ENCODE measurements around the gene SMPD3. TPM values are rescaled to one million over a fixed set of nuclear protein-coding genes. Genes with fewer than 3 reads are reported as not detected.

The SMPD3 gene
- polyA plus RNA-seq, 2 of the 4 experiments (the other 2 are of a cell fraction): 0.04 to 0.13 TPM

GRCh38 chr16:68453816-68454215 lies 5.5 kb upstream of the SMPD3 start:
- FAIRE-seq: no peak

GRCh38 chr16:68452176-68452575 lies 3.9 kb upstream of the SMPD3 start:
- FAIRE-seq: no peak

More at GRCh38 chr16:68453816-68454215, 5.5 kb upstream of the SMPD3 start:
- ATAC-seq (no peak), DNase-seq (ENCODE audit: low read depth in 1 of 2, low spot score in 1 of 2) (no peak)
- Histone ChIP-seq H3K9me3 (no peaks in the 10 kb centered on the region), H3K27ac (no peak overlapping the region), H3K4me2 (no peak overlapping the region), H3K4me3 (no peak overlapping the region), H3K4me1 (peaks cover 21% of the 10 kb centered on the region)
- POLR2A ChIA-PET: no interaction called here
- WGBS (ENCODE audit: missing lambda C conversion rate): 53% methylated on average over 2 of the region's 2 CpGs
- CTCF ChIA-PET: interaction anchor here (0.8 to 1.2 kb wide), 3 partner anchors 10 to 14 kb away, joined by 3 to 4 read pairs (median 3); no protein-coding TSS in a partner anchor
- TF ChIP-seq HOXB13 (CRISPR knock-in tag; IDR thresholded peaks at IDR 0.05; ENCODE audit: low read depth) (no peak), CBX8 (IDR thresholded peaks at IDR 0.05) (no peak), POLR2AphosphoS2 (conservative IDR thresholded peaks at IDR 0.05; ENCODE audit: low read length) (no peak), BCL3 (IDR thresholded peaks at IDR 0.05) (no peak), NR3C1 (IDR thresholded peaks at IDR 0.05) (no peak), RARB (CRISPR knock-in tag; IDR thresholded peaks at IDR 0.05) (no peak), HES2 (IDR thresholded peaks at IDR 0.05) (no peak), CHD2 (IDR thresholded peaks at IDR 0.05; ENCODE audit: low read length, partially characterized antibody) (no peak), ZFP36 (IDR thresholded peaks at IDR 0.05; ENCODE audit: borderline replicate concordance, partially characterized antibody) (no peak), MYC (IDR thresholded peaks at IDR 0.05; ENCODE audit: borderline replicate concordance, low read length) (no peak), FOXS1 (CRISPR knock-in tag; IDR thresholded peaks at IDR 0.05) (no peak), RAD21 (conservative IDR thresholded peaks at IDR 0.05 in 1 of 2, IDR thresholded peaks at IDR 0.05 in 1 of 2) (no peak), ESRRA (IDR thresholded peaks at IDR 0.05; ENCODE audit: borderline replicate concordance, low read length) (no peak), CEBPB (IDR thresholded peaks at IDR 0.05) (no peak), MAX (IDR thresholded peaks at IDR 0.05) (no peak)
- TF ChIP-seq, protein P1, sequence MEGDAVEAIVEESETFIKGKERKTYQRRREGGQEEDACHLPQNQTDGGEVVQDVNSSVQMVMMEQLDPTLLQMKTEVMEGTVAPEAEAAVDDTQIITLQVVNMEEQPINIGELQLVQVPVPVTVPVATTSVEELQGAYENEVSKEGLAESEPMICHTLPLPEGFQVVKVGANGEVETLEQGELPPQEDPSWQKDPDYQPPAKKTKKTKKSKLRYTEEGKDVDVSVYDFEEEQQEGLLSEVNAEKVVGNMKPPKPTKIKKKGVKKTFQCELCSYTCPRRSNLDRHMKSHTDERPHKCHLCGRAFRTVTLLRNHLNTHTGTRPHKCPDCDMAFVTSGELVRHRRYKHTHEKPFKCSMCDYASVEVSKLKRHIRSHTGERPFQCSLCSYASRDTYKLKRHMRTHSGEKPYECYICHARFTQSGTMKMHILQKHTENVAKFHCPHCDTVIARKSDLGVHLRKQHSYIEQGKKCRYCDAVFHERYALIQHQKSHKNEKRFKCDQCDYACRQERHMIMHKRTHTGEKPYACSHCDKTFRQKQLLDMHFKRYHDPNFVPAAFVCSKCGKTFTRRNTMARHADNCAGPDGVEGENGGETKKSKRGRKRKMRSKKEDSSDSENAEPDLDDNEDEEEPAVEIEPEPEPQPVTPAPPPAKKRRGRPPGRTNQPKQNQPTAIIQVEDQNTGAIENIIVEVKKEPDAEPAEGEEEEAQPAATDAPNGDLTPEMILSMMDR (IDR thresholded peaks at IDR 0.05): no peak

More at GRCh38 chr16:68452176-68452575, 3.9 kb upstream of the SMPD3 start:
- Histone ChIP-seq H3K4me2 (peak overlapping the region; percentile 48), H3K27ac (no peak overlapping the region), H3K9me3 (no peaks in the 10 kb centered on the region), H3K4me1 (peaks cover 27% of the 10 kb centered on the region), H3K4me3 (no peak overlapping the region)
- 3% methylated on average over 1 of the region's 1 CpG for WGBS (ENCODE audit: missing lambda C conversion rate)
- no peak for TF ChIP-seq TP53 (CRISPR knock-in tag; IDR thresholded peaks at IDR 0.05)
- no peak for TF ChIP-seq ESRRA (IDR thresholded peaks at IDR 0.05; ENCODE audit: borderline replicate concordance, low read length)
- TF ChIP-seq, protein P1 (IDR thresholded peaks at IDR 0.05): no peak
- TF ChIP-seq NPAS2 (CRISPR knock-in tag; IDR thresholded peaks at IDR 0.05; ENCODE audit: borderline replicate concordance): no peak
- TF ChIP-seq FOSL2 (IDR thresholded peaks at IDR 0.05): no peak
- TF ChIP-seq FOSL2 (CRISPR knock-in tag; IDR thresholded peaks at IDR 0.05): no peak
- TF ChIP-seq SMC3 (IDR thresholded peaks at IDR 0.05): no peak
- no peak for TF ChIP-seq CHD4 (IDR thresholded peaks at IDR 0.05; ENCODE audit: borderline replicate concordance)
- CTCF ChIA-PET: interaction anchor here (1.0 to 1.3 kb wide), 2 partner anchors 15 to 69 kb away, joined by 3 read pairs; no protein-coding TSS in a partner anchor
- no peak for DNase-seq (ENCODE audit: low read depth in 1 of 2, low spot score in 1 of 2)
- ATAC-seq: no peak
- POLR2A ChIA-PET: no interaction called here
